ENCODE results near the gene RELL1. TPM values are rescaled to one million over a fixed set of nuclear protein-coding genes. Genes with fewer than 3 reads are reported as not detected.

Gene RELL1
- total RNA-seq, 6 experiments from 2014 or later = 20.4 to 31.3 (median 28.9) TPM

DNA sequence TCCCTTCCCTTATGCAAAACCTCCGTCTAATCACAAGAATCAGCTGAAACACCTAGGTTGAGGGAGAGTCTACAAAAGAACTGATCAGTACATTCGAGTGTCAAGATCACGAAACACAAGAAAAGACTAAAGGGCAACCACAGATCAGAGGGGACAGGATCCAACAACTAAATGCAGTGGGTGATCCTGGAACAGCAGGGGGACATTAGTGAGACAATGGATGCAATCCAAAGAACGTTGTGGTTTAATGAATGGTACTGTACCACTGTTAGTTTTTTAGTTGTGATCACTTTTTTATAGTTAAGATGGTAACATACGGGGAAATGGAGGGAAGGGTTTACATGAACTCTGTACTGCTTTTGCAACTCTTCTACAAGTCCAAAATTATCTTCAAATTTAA is 79.2 kb downstream of the RELL1 start:
- TF ChIP-seq, protein P1, sequence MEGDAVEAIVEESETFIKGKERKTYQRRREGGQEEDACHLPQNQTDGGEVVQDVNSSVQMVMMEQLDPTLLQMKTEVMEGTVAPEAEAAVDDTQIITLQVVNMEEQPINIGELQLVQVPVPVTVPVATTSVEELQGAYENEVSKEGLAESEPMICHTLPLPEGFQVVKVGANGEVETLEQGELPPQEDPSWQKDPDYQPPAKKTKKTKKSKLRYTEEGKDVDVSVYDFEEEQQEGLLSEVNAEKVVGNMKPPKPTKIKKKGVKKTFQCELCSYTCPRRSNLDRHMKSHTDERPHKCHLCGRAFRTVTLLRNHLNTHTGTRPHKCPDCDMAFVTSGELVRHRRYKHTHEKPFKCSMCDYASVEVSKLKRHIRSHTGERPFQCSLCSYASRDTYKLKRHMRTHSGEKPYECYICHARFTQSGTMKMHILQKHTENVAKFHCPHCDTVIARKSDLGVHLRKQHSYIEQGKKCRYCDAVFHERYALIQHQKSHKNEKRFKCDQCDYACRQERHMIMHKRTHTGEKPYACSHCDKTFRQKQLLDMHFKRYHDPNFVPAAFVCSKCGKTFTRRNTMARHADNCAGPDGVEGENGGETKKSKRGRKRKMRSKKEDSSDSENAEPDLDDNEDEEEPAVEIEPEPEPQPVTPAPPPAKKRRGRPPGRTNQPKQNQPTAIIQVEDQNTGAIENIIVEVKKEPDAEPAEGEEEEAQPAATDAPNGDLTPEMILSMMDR (IDR thresholded peaks at IDR 0.05) = no peak
- no peaks in the 10 kb centered on the region for H3K27me3 Mint-ChIP-seq (ENCODE audit: insufficient read depth)
- no peak overlapping the region for H3K27ac Mint-ChIP-seq
- H3K4me1 Mint-ChIP-seq (ENCODE audit: low read depth) = peaks cover 21% of the 10 kb centered on the region
- H3K9me3 Mint-ChIP-seq = no peaks in the 10 kb centered on the region
- no peak for DNase-seq
- no peak overlapping the region for H3K4me3 Mint-ChIP-seq
- peaks cover 9% of the 10 kb centered on the region for H3K36me3 Mint-ChIP-seq (ENCODE audit: low read depth)

DNA sequence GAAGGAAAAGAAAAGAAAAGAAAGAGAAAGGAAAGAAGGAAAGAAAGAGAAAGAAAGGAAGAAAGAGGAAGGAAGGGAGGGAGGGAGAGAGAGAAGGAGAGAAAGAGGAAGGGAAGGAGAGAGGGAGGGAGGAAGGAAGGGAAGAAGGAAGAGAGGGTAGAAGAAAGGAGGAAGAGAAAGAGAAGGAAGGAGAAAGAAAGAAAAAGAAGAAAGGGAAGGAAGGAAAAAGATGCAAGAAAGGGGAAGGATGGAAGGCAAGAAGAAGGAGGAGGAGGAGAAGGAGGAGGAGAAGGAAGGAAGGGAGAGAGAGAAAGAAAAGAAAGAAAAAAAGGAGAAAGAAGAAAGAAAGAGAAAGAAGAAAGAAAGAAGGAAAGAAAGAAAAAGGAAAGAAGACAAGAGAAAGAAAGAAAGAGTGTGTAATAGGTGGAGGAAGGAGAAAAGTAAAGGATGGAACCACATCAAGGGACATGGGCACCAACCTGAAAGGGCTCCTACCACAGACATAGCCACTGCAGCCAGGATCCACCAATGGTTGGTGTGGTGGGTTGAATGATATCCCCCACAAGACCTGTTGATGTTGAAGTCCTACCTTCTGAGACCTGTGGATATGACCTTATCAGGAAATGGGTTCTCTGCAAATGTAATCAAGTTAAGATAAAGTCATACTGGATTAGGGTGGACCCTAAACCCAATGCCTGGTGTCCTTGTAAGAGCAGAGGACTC is 80.2 kb downstream of the RELL1 start:
- no peak overlapping the region for H3K4me3 Mint-ChIP-seq
- H3K36me3 Mint-ChIP-seq (ENCODE audit: low read depth) = peaks cover 9% of the 10 kb centered on the region
- DNase-seq = no peak
- no peaks in the 10 kb centered on the region for H3K27me3 Mint-ChIP-seq (ENCODE audit: insufficient read depth)
- TF ChIP-seq, protein P1 (IDR thresholded peaks at IDR 0.05) = no peak
- peaks cover 31% of the 10 kb centered on the region for H3K4me1 Mint-ChIP-seq (ENCODE audit: low read depth)
- H3K27ac Mint-ChIP-seq = no peak overlapping the region
- H3K9me3 Mint-ChIP-seq = no peaks in the 10 kb centered on the region

DNA sequence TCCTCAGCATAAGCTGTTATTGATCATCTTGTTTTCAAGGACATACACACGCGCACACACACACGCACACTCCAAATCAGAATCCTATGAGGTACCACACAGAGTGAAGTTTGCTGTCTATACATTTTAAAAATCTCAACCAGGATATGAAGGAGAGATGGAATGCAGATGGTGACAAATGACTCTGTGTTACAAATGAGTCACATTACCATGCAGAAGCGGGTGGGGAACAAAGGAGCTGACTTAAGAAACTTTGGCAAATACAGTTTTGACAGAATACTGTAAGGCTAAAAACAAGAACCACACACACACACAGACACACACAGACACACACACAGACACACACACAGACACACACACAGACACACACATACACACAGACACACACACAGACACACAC is 81.7 kb downstream of the RELL1 start:
- peaks cover 6% of the 10 kb centered on the region for H3K36me3 Mint-ChIP-seq (ENCODE audit: low read depth)
- DNase-seq = peak; percentile 36
- H3K27me3 Mint-ChIP-seq (ENCODE audit: insufficient read depth) = no peaks in the 10 kb centered on the region
- no peak overlapping the region for H3K4me3 Mint-ChIP-seq
- H3K27ac Mint-ChIP-seq = no peak overlapping the region; the same call in 1 of the 2 replicates
- TF ChIP-seq, protein P1 (IDR thresholded peaks at IDR 0.05) = no peak
- H3K4me1 Mint-ChIP-seq (ENCODE audit: low read depth) = peaks cover 32% of the 10 kb centered on the region
- no peaks in the 10 kb centered on the region for H3K9me3 Mint-ChIP-seq

DNA sequence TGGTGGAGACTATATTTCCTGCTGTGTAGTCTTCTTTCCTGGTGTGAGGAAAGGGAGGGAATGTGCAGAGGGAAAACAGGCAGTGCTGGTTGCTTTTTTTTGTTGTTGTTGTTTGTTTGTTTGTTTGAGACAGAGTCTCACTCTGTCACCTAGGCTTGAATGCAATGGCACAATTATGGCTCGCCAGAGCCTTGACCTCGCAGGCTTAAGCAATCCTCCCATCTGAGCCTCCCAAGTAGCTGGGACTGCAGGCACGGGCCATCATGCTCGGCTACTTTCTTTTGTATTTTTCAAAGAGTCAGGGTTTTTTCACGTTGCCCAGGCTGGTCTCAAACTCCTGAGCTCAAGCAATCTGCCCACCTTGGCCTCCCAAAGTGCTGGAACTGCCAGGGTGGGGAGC is 82.5 kb downstream of the RELL1 start:
- Mint-ChIP-seq H3K4me1 (ENCODE audit: low read depth) (peaks cover 32% of the 10 kb centered on the region), H3K36me3 (ENCODE audit: low read depth) (no peaks in the 10 kb centered on the region), H3K27ac (no peak overlapping the region), H3K9me3 (no peaks in the 10 kb centered on the region), H3K4me3 (no peak overlapping the region), H3K27me3 (ENCODE audit: insufficient read depth) (no peaks in the 10 kb centered on the region)
- TF ChIP-seq, protein P1 (IDR thresholded peaks at IDR 0.05) = no peak
- no peak for DNase-seq

DNA sequence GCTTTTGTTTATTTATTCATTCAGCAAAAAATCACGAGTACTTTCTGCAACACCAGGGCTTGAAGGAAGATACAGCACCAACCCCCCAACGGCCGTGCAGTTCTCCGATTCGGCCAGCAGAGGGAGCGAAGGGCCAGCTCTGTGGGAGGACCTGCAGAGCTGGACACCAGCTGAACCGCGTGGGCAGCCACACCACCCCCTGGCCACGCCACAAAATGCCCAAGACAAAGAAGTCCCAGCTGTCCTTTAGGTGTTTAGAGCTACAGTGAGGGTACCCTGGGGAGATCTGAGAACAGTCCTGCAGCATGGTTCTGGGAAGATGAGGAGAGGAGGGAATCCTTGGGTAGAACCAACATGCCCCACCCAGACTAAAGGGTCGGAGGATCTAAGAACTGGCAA is 83.1 kb downstream of the RELL1 start:
- no peaks in the 10 kb centered on the region for H3K36me3 Mint-ChIP-seq (ENCODE audit: low read depth)
- DNase-seq = peak; percentile 68
- TF ChIP-seq, protein P1 (IDR thresholded peaks at IDR 0.05) = peak; percentile 99
- no peak overlapping the region for H3K27ac Mint-ChIP-seq
- no peaks in the 10 kb centered on the region for H3K27me3 Mint-ChIP-seq (ENCODE audit: insufficient read depth)
- H3K4me1 Mint-ChIP-seq (ENCODE audit: low read depth) = peaks cover 32% of the 10 kb centered on the region
- peak overlapping the region; percentile 25; the same call in 1 of the 2 replicates for H3K4me3 Mint-ChIP-seq
- H3K9me3 Mint-ChIP-seq = no peaks in the 10 kb centered on the region

All from HFFc6 (cell line).